Ovary (tissue), 9 donors: ENCODE results near the gene DUOXA2. TPM values are rescaled to one million over a fixed set of nuclear protein-coding genes. Genes with fewer than 3 reads are reported as not detected.

ENCODE experiments used
- DNase-seq, 5 donors: peaks; one replicate each; pipeline ENCODE4 v3.0.0-alpha.2; 2019 to 2020
- H3K27ac ChIP-seq, 2 donors: fragments of 200-600 bp; one replicate each; pipeline versions ENCODE4 v1.5.1 to v1.8.0; 2019 to 2022
- H3K27me3 ChIP-seq: fragments of 200-600 bp; one replicate; pipeline ENCODE4 v1.8.0; 2022
- H3K36me3 ChIP-seq: fragments of 200-600 bp; sonication (generic); one replicate; pipeline ENCODE4 v1.5.1; 2019
- H3K4me1 ChIP-seq: one replicate; pipeline ENCODE4 v1.8.1; 2013; ENCODE audit warnings: mild to moderate bottlenecking, moderate library complexity; ENCODE audit not compliant: insufficient read depth
- H3K4me3 ChIP-seq: fragments of 200-600 bp; sonication (generic); one replicate; pipeline ENCODE4 v1.5.1; 2017
- H3K9me3 ChIP-seq, 2 donors: fragments of 200-600 bp in 1 of 2; sonication (generic) in 1 of 2; one replicate each; pipeline versions ENCODE4 v1.5.1 to v1.8.1; 2013 to 2019; ENCODE audit warnings: mild to moderate bottlenecking in 1 of 2, moderate library complexity in 1 of 2
- EP300 ChIP-seq: sonication (generic); formaldehyde crosslinking; IDR thresholded peaks from one replicate; pipeline ENCODE4 v1.6.1; 2017; ENCODE audit warnings: antibody characterized with exemption
- POLR2A ChIP-seq: fragments of 450-650 bp; IDR thresholded peaks from one replicate; pipeline ENCODE4 v1.6.1; 2017; ENCODE audit warnings: antibody characterized with exemption, mild to moderate bottlenecking, moderate library complexity
- WGBS, 3 donors: extraction: QIAGEN DNeasy Blood & Tissue Kit in 1 of 3; methylation state at CpG; one replicate each; pipeline versions ENCODE4 v1.1.5 to v1.1.7; 2013 to 2017; 5-methylcytosine and 5-hydroxymethylcytosine counted together
- intact Hi-C, 4 donors: fragments of 100-400 bp; cut with DNase I; formaldehyde crosslinking; loops; one replicate each; pipeline versions ENCODE4 v1.11.0 to v1.15.1; 2022 to 2023
- polyA plus RNA-seq, 2 donors: library from polyadenylated mRNA; stranded (reverse); fragments of 200-250 nt in 1 of 2; fragments of 350-450 nt in 1 of 2; fragmentation: Illumina TruSeq in 1 of 2; extraction: RNeasy Lipid Tissue Mini Kit (QIAGEN cat#74804) in 1 of 2; gene quantifications; one replicate each; pipeline ENCODE4 v1.2.3, GENCODE V29; 2013 to 2014
- total RNA-seq, 7 donors: library from RNA; depleted of rRNA in 2 of 7; stranded (reverse); fragments of >200 nt in 2 of 7; fragmentation: NEBNext Ultra II Directional in 3 of 7; extraction: Animal tissue kit (Norgen Biotek cat#: 25700) in 3 of 7; gene quantifications; one replicate each; pipeline versions ENCODE4 v1.1.0 to v1.2.4, GENCODE V29; 2016 to 2023
- TF ChIP-seq, protein P1 (sequence below), 3 donors: fragments of 450-650 bp in 2 of 3; fragments of 200-600 bp in 1 of 3; IDR thresholded peaks; one replicate each; pipeline versions ENCODE4 v1.5.1 to v1.8.0; 2016 to 2022; ENCODE audit warnings: antibody characterized with exemption in 3 of 3, mild to moderate bottlenecking in 1 of 3
- donor health status: DM: no; HTN: no; CAD: no; lungs with moderate emphysema.
- donor health status: DM: no; HTN: no; CAD: no.
- donor health status: Bipolar disorder and iron deficiency.
- donor health status: DM: yes; HTN: yes; CAD: no.
- donor health status: DM: no; HTN: no; CAD: no.
- donor health status: DM: yes; HTN: yes; CAD: no.

The DUOXA2 gene
- total and polyA plus RNA-seq, 9 donors, result 0.17 to 0.18 TPM; not detected in 7

GRCh38 chr15:45163508-45163856 lies 49.4 kb downstream of the DUOXA2 start:
- Histone ChIP-seq H3K36me3 (no peaks in the 10 kb centered on the region), H3K4me3 (no peak overlapping the region), H3K27me3 (no peaks in the 10 kb centered on the region), H3K4me1 (peaks cover 1% of the 10 kb centered on the region), H3K9me3 (no peaks in the 10 kb centered on the region), H3K27ac (no peak overlapping the region)
- DNase-seq, result no peak
- TF ChIP-seq EP300 (no peak), POLR2A (no peak)
- TF ChIP-seq, protein P1, sequence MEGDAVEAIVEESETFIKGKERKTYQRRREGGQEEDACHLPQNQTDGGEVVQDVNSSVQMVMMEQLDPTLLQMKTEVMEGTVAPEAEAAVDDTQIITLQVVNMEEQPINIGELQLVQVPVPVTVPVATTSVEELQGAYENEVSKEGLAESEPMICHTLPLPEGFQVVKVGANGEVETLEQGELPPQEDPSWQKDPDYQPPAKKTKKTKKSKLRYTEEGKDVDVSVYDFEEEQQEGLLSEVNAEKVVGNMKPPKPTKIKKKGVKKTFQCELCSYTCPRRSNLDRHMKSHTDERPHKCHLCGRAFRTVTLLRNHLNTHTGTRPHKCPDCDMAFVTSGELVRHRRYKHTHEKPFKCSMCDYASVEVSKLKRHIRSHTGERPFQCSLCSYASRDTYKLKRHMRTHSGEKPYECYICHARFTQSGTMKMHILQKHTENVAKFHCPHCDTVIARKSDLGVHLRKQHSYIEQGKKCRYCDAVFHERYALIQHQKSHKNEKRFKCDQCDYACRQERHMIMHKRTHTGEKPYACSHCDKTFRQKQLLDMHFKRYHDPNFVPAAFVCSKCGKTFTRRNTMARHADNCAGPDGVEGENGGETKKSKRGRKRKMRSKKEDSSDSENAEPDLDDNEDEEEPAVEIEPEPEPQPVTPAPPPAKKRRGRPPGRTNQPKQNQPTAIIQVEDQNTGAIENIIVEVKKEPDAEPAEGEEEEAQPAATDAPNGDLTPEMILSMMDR (IDR thresholded peaks at IDR 0.05), result no peak
- 72 to 79% (median 74%) methylated on average over 9 of the region's 9 CpGs for WGBS, 3 donors
- intact Hi-C loops, result loop anchor here in 3 of 4 donors (5.0 to 10.0 kb wide), 6 partner anchors 34 to 294 kb away; a partner anchor contains a TSS

- 89 to 94% (median 94%) methylated on average over 1 of the region's 1 CpG for WGBS, 3 donors
- TF ChIP-seq POLR2A, result no peak
- TF ChIP-seq, protein P1 (IDR thresholded peaks at IDR 0.05), result no peak
- no peak for TF ChIP-seq EP300
- H3K9me3 ChIP-seq, result no peaks in the 10 kb centered on the region
- H3K36me3 ChIP-seq, result no peaks in the 10 kb centered on the region
- no peak for DNase-seq
- intact Hi-C loops, result loop anchor here (5.0 to 10.0 kb wide), 7 partner anchors 32 to 292 kb away; partner anchors contain the start of gene GATM (in 1 of the 4)
- H3K27me3 ChIP-seq, result no peaks in the 10 kb centered on the region
- H3K27ac ChIP-seq, result no peak overlapping the region
- H3K4me1 ChIP-seq, result peaks cover 1% of the 10 kb centered on the region
- no peak overlapping the region for H3K4me3 ChIP-seq
These were observed 50.8 kb downstream of the DUOXA2 start for GRCh38 chr15:45164914-45165313.

GRCh38 chr15:45165536-45165935 lies 51.4 kb downstream of the DUOXA2 start:
- Histone ChIP-seq H3K9me3 (no peaks in the 10 kb centered on the region), H3K4me1 (peaks cover 1% of the 10 kb centered on the region), H3K4me3 (no peak overlapping the region), H3K27ac (peak overlapping the region in 1 of 2 donors; percentile 97), H3K27me3 (no peaks in the 10 kb centered on the region), H3K36me3 (no peaks in the 10 kb centered on the region)
- TF ChIP-seq, protein P1 (IDR thresholded peaks at IDR 0.05), result no peak
- TF ChIP-seq POLR2A, result no peak
- TF ChIP-seq EP300, result no peak
- 68 to 75% (median 72%) methylated on average over 5 of the region's 5 CpGs for WGBS, 3 donors
- intact Hi-C loops, result loop anchor here in 3 of 4 donors (5.0 to 10.0 kb wide), 5 partner anchors 119 to 289 kb away; partner anchors contain the start of gene GATM (in 1 of the 3)
- no peak for DNase-seq

GRCh38 chr15:45166834-45167630 lies 52.9 kb downstream of the DUOXA2 start:
- Histone ChIP-seq H3K27ac (peak overlapping the region; percentile 97 to 99), H3K9me3 (no peaks in the 10 kb centered on the region), H3K27me3 (no peaks in the 10 kb centered on the region), H3K4me3 (peak overlapping the region; percentile 46), H3K4me1 (peaks cover 1% of the 10 kb centered on the region), H3K36me3 (no peaks in the 10 kb centered on the region)
- WGBS, 3 donors, result 0 to 1% (median 1%) methylated on average over 68 to 79 of the region's 79 CpGs
- peak; percentile 89 to 93 (median 90) for DNase-seq
- intact Hi-C loops, result loop anchor here (2.0 to 10.0 kb wide), 6 partner anchors 32 to 288 kb away; partner anchors contain the start of gene GATM (in 1 of the 4)
- no peak for TF ChIP-seq EP300
- peak; percentile 30 for TF ChIP-seq POLR2A
- TF ChIP-seq, protein P1 (IDR thresholded peaks at IDR 0.05), result peak; percentile 56 to 71 (median 68)
